GM23248 (cell line): ENCODE results near the gene KIF26A. TPM values are rescaled to one million over a fixed set of nuclear protein-coding genes. Genes with fewer than 3 reads are reported as not detected.

ENCODE experiments used
- DNase-seq: peaks from one replicate; pipeline ENCODE4 v3.0.0-alpha.2; 2015
- H2AFZ ChIP-seq: fragments of 200-600 bp; sonication (generic); 2 replicates; pipeline ENCODE4 v1.6.1; 2016; ENCODE audit warnings: antibody characterized with exemption
- H3F3A ChIP-seq: fragments of 200-600 bp; sonication (generic); 2 replicates; pipeline ENCODE4 v1.6.1; 2016; ENCODE audit warnings: mild to moderate bottlenecking, antibody characterized with exemption, mixed run types; ENCODE audit not compliant: insufficient read depth
- H3K27ac ChIP-seq: fragments of 200-600 bp; sonication (generic); 2 replicates; pipeline ENCODE4 v1.5.1; 2016; ENCODE audit warnings: mild to moderate bottlenecking
- H3K27me3 ChIP-seq: fragments of 200-600 bp; sonication (generic); replicated peaks from 2 replicates; pipeline ENCODE4 v1.6.1; 2016; ENCODE audit warnings: mild to moderate bottlenecking; ENCODE audit not compliant: insufficient read depth
- H3K36me3 ChIP-seq: fragments of 200-600 bp; sonication (generic); 2 replicates; pipeline ENCODE4 v1.6.1; 2016; ENCODE audit warnings: low read depth, mild to moderate bottlenecking
- H3K4me1 ChIP-seq: fragments of 200-600 bp; sonication (generic); 2 replicates; pipeline ENCODE4 v1.6.1; 2016; ENCODE audit warnings: mild to moderate bottlenecking; ENCODE audit not compliant: insufficient read depth
- H3K4me2 ChIP-seq: fragments of 200-600 bp; sonication (generic); one replicate; pipeline ENCODE4 v1.6.1; 2016; ENCODE audit warnings: mild to moderate bottlenecking; ENCODE audit not compliant: unreplicated experiment
- H3K4me3 ChIP-seq: fragments of 200-600 bp; sonication (generic); 2 replicates; pipeline ENCODE4 v1.5.1; 2016; ENCODE audit warnings: mild to moderate bottlenecking
- H3K79me2 ChIP-seq: fragments of 200-600 bp; sonication (generic); 2 replicates; pipeline ENCODE4 v1.6.1; 2016; ENCODE audit warnings: mild to moderate bottlenecking; ENCODE audit not compliant: insufficient read depth
- H3K9ac ChIP-seq: fragments of 200-600 bp; sonication (generic); 2 replicates; pipeline ENCODE4 v1.6.1; 2016; ENCODE audit warnings: mild to moderate bottlenecking
- H3K9me2 ChIP-seq: fragments of 200-600 bp; sonication (generic); 2 replicates; pipeline ENCODE4 v1.6.1; 2016; ENCODE audit warnings: mixed run types, mild to moderate bottlenecking, moderate library complexity; ENCODE audit not compliant: insufficient read depth
- H3K9me3 ChIP-seq: fragments of 200-600 bp; sonication (generic); one replicate; pipeline ENCODE4 v1.6.1; 2017; ENCODE audit warnings: low read depth
- H4K20me1 ChIP-seq: fragments of 200-600 bp; sonication (generic); 2 replicates; pipeline ENCODE4 v1.6.0; 2016; ENCODE audit not compliant: insufficient read depth
- EZH2 ChIP-seq: fragments of 200-600 bp; sonication (generic); IDR thresholded peaks from 2 replicates; pipeline ENCODE4 v1.6.1; 2018; ENCODE audit warnings: antibody characterized with exemption, mild to moderate bottlenecking; ENCODE audit not compliant: insufficient read depth, poor library complexity, severe bottlenecking
- EZH2phosphoT487 ChIP-seq: fragments of 200-600 bp; sonication (generic); IDR thresholded peaks from 2 replicates; pipeline ENCODE4 v1.6.1; 2018; ENCODE audit warnings: antibody characterized with exemption, moderate library complexity, mild to moderate bottlenecking, low read depth; ENCODE audit not compliant: insufficient read depth
- WGBS, 2 experiments: methylation state at CpG; one replicate each; pipeline ENCODE4 v1.1.6; 2015 to 2017; ENCODE audit warnings: low lambda C conversion rate in 2 of 2, low coverage in 1 of 2; ENCODE audit errors: missing lambda C conversion rate in 2 of 2; 5-methylcytosine and 5-hydroxymethylcytosine counted together
- in situ Hi-C: fragments of 300-500 bp; cut with MboI; formaldehyde crosslinking; loops from 2 replicates; pipeline ENCODE4 v1.15.0; 2020
- polyA plus RNA-seq: library from polyadenylated mRNA; unstranded; fragments of >200 nt; fragmentation: Nextera tagmentation; extraction: Ambion mirVana; gene quantifications from 2 replicates; pipeline ENCODE4 v1.2.1, GENCODE V29; 2016
- total RNA-seq: library from RNA; depleted of rRNA; stranded (reverse); fragments of >200 nt; shearing (Covaris generic); gene quantifications from 2 replicates; pipeline ENCODE4 v1.2.3, GENCODE V29; 2014

Gene KIF26A
- total and polyA plus RNA-seq, 2 experiments from 2014 or later, result not detected

- Histone ChIP-seq H2AFZ (no peak overlapping the region), H3K9me3 (no peaks in the 10 kb centered on the region), H3F3A (no peaks in the 10 kb centered on the region), H3K9me2 (no peaks in the 10 kb centered on the region), H3K9ac (no peak overlapping the region), H3K27ac (no peak overlapping the region), H3K27me3 (no peaks in the 10 kb centered on the region), H4K20me1 (no peaks in the 10 kb centered on the region), H3K4me3 (no peak overlapping the region), H3K79me2 (no peaks in the 10 kb centered on the region), H3K36me3 (no peaks in the 10 kb centered on the region), H3K4me1 (no peaks in the 10 kb centered on the region), H3K4me2 (no peak overlapping the region)
- in situ Hi-C loops, result no loop called here
- no peak for DNase-seq
- WGBS, 2 experiments, result 57 to 63% methylated on average over 17 to 22 of the region's 22 CpGs
- TF ChIP-seq EZH2 (no peak), EZH2phosphoT487 (no peak)
Observed at GRCh38 chr14:104148433-104149277, 10.3 kb downstream of the KIF26A start.

- Histone ChIP-seq H3K9me3 (no peaks in the 10 kb centered on the region), H3K9me2 (no peaks in the 10 kb centered on the region), H3K9ac (no peak overlapping the region), H3K4me2 (no peak overlapping the region), H3K27ac (no peak overlapping the region), H3K4me3 (no peak overlapping the region), H3K79me2 (no peaks in the 10 kb centered on the region), H3K27me3 (no peaks in the 10 kb centered on the region), H4K20me1 (no peaks in the 10 kb centered on the region), H3F3A (no peaks in the 10 kb centered on the region), H2AFZ (no peak overlapping the region), H3K36me3 (no peaks in the 10 kb centered on the region), H3K4me1 (no peaks in the 10 kb centered on the region)
- no peak for TF ChIP-seq EZH2phosphoT487
- no peak for TF ChIP-seq EZH2
- WGBS, 2 experiments, result 69 to 84% methylated on average over 3 to 10 of the region's 11 CpGs
- in situ Hi-C loops, result no loop called here
- DNase-seq, result no peak
Observed at GRCh38 chr14:104149278-104149595, 10.8 kb downstream of the KIF26A start.

- no peak overlapping the region for H3K9ac ChIP-seq
- no peaks in the 10 kb centered on the region for H3K9me2 ChIP-seq
- no peaks in the 10 kb centered on the region for H3K27me3 ChIP-seq
- TF ChIP-seq EZH2phosphoT487, result no peak
- peak; percentile 26 for DNase-seq
- no peaks in the 10 kb centered on the region for H3K79me2 ChIP-seq
- no peaks in the 10 kb centered on the region for H3K9me3 ChIP-seq
- H3K4me1 ChIP-seq, result no peaks in the 10 kb centered on the region
- H4K20me1 ChIP-seq, result no peaks in the 10 kb centered on the region
- no peak overlapping the region for H3K4me2 ChIP-seq
- no peak overlapping the region for H3K4me3 ChIP-seq
- H2AFZ ChIP-seq, result no peak overlapping the region
- H3F3A ChIP-seq, result no peaks in the 10 kb centered on the region
- no peak overlapping the region for H3K27ac ChIP-seq
- H3K36me3 ChIP-seq, result no peaks in the 10 kb centered on the region
- in situ Hi-C loops, result no loop called here
- 42 to 45% methylated on average over 11 to 12 of the region's 12 CpGs for WGBS, 2 experiments
Observed at GRCh38 chr14:104149617-104150135, 11.3 kb downstream of the KIF26A start.

GRCh38 chr14:104150136-104151025, 12.0 kb downstream of the KIF26A start:
- H3K4me2 ChIP-seq, result no peak overlapping the region
- H3F3A ChIP-seq, result no peaks in the 10 kb centered on the region
- in situ Hi-C loops, result no loop called here
- no peaks in the 10 kb centered on the region for H3K79me2 ChIP-seq
- no peaks in the 10 kb centered on the region for H3K27me3 ChIP-seq
- H3K4me3 ChIP-seq, result no peak overlapping the region
- H3K27ac ChIP-seq, result no peak overlapping the region
- no peaks in the 10 kb centered on the region for H3K4me1 ChIP-seq
- H3K9ac ChIP-seq, result no peak overlapping the region
- DNase-seq, result peak; percentile 36
- no peaks in the 10 kb centered on the region for H3K36me3 ChIP-seq
- no peaks in the 10 kb centered on the region for H3K9me3 ChIP-seq
- H4K20me1 ChIP-seq, result no peaks in the 10 kb centered on the region
- no peak overlapping the region for H2AFZ ChIP-seq
- 27 to 29% methylated on average over 18 to 19 of the region's 19 CpGs for WGBS, 2 experiments
- H3K9me2 ChIP-seq, result no peaks in the 10 kb centered on the region
- TF ChIP-seq EZH2phosphoT487 (no peak), EZH2 (no peak)
